ENCODE data around the gene LRIG1.

The LRIG1 gene

GRCh38 chr3:66500576-66501482 lies at the start of gene LRIG1:
Gene LRIG1 (minus strand): TSS chr3:66501022. CDS start chr3:66500407, 615 bp downstream.
- peak; percentile 98 for DNase-seq

DNA sequence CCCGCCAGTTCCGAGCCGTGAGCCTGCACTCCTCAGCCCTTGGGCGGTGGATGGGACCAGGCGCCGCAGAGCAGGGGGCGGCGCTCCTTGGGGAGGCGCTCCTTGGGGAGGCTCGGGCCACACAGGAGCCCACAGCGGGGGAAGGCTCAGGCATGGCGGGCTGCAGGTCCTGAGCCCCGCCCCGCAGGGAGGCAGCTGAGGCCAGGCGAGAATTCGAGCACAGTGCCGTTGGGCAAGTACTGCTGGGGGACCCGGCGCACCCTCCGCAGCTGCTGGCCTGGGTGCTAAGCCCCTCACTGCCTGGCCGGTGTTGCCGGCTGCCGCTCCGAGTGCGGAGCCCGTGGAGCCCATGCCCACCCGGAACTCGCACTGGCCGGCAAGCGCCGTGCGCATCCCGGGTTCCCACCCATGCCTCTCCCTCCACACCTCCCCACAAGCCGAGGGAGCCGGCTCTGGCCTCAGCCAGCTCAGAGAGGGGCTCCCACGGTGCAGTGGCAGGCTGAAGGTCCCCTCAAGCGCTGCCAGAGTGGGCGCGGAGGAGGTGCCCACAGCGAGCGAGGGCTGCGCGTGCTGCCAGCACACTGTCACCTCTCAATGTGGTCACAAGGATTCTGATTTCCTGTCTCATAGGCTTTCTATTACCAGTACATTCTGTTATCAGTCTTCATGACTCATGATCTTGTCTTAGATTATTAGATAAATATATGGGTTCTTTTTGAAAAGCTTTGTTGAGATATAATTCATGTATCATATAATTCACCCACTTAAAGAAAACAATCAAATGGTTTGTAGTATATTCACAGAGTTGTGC lies 44.0 kb upstream of the LRIG1 start:
- DNase-seq = no peak

- DNase-seq = no peak
Measured at GRCh38 chr3:66542153-66542552, 41.3 kb upstream of the LRIG1 start.

DNA sequence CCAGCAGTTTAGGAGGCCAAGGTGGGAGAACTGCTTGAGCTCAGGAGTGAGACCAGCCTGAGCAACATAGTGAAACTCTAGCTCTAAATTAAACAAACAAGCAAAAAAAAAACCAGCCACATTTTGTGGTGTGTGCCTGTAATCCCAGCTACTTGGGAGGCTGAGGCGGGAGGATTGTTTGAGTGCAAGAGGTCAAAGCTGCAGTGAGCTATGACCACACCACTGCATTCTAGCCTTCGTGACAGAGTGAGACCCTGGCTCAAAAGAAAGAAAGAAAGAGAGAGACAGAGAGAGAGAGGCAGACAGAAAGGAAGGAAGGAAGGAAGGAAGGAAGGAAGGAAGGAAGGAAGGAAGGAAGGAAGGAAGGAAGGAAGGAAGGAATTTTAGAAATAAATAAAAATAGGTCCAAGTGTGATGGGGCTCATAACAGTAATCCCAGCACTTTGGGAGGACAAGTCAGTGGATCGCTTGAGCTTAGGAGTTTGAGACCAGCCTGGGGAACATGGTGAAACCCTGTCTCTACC lies 38.7 kb upstream of the LRIG1 start:
- DNase-seq = no peak

DNA sequence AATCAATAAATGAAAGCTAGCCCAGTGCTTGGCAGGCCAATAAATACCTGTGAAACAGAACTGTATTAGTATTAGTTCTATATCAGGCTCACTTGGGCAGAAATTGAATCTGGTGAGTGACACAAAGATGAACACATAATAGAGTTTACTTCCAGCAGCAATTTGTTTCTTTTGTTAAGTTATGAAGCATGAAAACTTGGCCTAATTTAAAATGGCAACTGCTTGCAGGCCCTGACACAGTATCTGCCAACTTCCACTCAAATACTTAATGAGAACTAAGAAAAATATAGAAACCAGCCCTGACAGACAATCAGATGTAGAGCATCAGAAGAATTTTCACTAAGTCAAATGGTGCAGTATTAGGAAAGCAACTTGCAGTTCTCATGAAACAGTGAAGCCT lies 37.6 kb upstream of the LRIG1 start:
- no peak for DNase-seq

GRCh38 chr3:66537735-66538134 lies 36.9 kb upstream of the LRIG1 start:
- no peak for DNase-seq

- no peak for DNase-seq
Measured at GRCh38 chr3:66536791-66537190, 36.0 kb upstream of the LRIG1 start.

DNA sequence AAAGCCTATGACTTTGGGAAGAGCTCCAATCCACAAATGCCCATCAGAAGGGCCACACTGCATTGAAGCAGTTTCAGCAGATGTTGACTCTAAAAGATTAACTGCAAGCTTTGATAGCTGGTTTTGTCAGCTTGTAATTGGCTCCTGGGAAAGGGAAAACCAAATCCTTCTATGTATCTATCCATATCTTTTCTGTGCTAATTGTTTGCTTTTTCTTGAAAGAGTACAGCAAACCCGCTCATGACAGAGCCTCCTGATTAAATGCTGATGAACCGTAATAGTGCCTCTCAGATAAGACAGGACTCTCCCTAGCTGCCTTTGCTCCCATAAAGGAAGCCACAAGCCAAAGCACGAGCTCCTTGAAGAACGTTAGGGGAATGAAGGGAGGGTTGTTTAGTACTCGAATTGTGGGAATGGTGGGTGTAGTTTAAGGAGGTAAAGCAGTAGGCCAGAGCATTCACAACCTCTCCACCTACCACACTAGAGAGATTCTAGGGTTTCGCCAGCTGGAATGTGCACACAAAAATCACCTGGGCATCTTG lies 33.6 kb upstream of the LRIG1 start:
- DNase-seq = no peak

GRCh38 chr3:66532613-66533012 lies 31.8 kb upstream of the LRIG1 start:
- no peak for DNase-seq

DNA sequence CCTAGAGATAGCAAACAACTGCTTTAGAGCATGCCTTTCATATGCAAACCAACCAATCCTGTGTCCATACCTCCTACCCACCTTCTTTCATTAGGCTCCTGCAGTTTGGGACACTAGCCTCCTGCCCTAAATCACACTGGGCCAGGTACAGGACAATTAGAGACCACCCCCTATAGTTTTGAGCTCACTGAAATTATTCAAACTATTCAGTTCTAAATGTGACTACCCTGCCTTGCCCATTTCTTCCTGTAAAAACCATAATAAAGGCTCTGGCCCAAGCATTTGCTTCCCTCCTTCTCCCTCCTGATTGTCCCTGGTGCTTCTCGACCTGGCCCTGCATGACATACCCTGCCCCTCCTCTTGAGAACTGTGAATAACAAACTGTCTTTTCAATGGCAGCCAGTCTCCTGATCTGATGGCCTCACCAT lies 31.4 kb upstream of the LRIG1 start:
- DNase-seq = no peak

GRCh38 chr3:66531256-66531655 lies 30.4 kb upstream of the LRIG1 start:
- DNase-seq = no peak

DNA sequence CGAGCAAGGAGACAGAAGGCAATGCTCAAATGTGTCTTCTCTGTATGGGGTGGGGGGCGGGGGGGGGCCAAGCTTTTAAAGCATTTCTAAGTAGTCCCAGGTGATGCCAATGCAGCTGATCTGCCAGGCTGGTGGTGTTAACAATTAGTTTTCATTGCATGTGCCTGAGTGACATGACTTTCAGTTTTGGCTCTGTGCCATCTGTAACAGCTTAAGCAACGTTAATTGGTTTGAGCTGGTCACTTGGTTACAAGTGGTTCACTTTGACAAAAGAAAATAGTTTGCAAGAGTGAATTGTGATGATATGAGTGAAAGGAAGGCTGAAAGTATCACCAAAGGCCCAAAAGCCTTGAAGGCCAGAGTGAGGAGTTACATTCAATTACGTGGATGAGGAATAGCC lies 26.4 kb upstream of the LRIG1 start:
- no peak for DNase-seq

DNA sequence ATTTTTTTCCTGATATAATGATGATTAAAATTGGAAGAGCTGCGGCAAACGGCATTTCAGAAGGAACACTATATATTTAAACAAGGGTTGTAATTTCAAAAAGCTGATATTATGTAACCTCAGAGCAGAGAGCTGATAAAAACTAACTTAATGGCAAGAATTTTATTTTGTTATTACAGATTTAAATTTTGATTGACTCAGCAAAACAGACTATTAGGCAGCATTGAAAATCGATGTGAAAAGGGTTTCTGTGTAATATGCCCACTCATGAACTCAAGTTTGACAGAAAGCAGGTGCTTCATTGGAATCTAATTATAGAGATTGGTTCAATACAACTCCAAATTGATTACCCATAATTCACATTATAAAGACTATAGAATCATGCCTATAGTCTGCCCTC lies 24.9 kb upstream of the LRIG1 start:
- DNase-seq = no peak

DNA sequence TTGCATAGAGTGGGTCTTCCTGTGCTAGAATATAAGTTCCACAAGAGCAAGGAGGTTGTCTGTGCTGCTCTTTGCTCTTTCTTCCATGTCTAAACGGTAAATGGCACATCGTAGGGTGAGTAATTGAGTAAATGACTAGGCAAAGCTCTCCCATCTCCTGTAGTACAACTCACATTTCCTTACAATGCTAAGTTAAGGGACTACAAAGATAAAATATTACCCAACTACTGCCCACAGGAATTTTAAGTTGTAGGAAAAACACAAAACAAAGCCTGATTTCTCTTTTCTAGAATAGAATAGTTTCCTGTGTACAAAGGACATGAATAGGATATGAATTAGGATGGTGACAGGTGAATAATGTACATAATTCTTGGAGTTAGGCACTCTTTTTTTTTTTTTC lies 19.9 kb upstream of the LRIG1 start:
- DNase-seq = no peak

GRCh38 chr3:66518644-66519043 lies 17.8 kb upstream of the LRIG1 start:
- DNase-seq = no peak

DNA sequence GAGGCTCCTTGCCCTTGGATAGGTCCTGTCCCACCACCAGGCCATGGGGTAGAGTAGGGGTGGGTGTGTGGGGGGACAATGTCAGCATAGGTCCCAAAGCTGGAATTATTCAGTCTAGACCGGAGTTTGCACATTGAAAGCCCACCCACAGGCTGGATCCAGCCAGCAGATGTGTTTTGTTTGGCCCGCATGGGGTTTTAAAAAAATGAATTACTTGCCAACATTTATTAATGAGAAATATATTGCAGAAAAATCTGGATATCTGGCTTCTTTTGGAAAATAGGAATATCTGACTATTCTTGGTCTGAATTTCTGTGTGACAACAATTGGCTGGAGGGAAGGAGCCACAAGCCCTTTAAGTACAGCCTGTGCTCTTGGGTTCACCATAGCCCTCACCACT lies 17.3 kb upstream of the LRIG1 start:
- DNase-seq = no peak

DNA sequence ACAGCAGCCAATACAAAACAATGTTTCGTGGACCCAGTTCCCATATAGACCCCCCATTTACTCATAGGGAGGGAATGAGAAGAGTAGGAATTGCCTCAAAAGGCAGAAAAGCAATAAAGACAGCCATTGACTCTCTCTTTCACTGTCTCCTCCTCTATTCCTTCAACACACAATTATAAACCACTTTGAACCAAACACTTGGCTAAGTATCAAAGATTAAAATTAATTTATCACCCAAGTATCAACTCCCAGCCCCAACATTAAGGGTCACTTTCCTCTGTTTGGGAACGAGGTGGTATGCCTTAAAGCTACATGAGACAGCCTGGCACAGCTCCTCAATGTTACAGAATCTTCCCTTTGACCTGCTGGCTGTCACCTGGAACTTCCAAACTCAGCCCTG lies 16.4 kb upstream of the LRIG1 start:
- no peak for DNase-seq

DNA sequence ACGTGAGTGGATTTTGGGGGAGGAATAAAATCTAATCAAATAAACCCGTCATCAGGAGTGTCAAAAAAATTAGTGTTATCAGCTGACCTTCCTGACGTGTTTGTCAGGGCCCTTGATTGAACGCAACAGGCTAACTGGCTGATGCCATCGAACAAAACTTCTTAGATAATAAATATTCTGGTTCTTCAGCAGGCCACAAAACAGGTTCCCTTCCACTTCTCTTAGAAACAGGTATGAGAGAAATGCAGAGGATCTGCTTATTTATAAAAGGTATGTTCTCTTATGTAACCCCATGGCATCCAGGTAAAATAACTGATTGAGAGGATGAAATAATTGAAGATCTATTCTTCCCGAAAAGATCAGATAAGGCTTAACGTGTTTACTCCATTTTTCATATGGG lies 7.6 kb upstream of the LRIG1 start:
- DNase-seq = no peak

GRCh38 chr3:66507423-66508260 lies 6.8 kb upstream of the LRIG1 start:
- DNase-seq = no peak

GRCh38 chr3:66506154-66506553 lies 5.3 kb upstream of the LRIG1 start:
- no peak for DNase-seq

- DNase-seq = no peak
Measured at GRCh38 chr3:66504850-66505641, 4.2 kb upstream of the LRIG1 start.

DNA sequence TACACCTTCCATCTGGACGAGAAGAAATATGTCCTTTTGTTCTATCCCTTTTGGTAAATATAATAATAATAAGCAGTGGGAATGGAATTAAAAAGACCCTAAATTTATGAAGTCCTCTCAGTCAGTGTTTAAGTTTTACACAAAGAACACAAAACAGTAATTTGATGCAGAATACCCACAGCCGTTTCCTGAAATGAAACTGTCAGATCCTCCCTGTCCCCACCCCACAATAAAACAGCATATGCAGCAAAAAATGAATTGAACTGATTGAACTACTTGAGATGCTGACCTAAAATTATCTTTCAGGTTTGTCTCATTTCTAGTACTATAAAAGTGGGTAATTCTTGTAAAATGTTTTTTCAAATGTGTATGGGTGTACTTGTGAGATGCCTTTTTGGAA lies 2.2 kb upstream of the LRIG1 start:
- no peak for DNase-seq

Measured in NK-92 treated with Interleukin-12 subunit alpha and Interleukin-12 subunit beta, amount 100 ng/mL, for 24 hours (cell line).